ENCODE results near the gene AK5. TPM values are rescaled to one million over a fixed set of nuclear protein-coding genes. Genes with fewer than 3 reads are reported as not detected.

Gene AK5
- total and polyA plus RNA-seq, 12 donors = 0.25 to 1.7 (median 0.87) TPM

GRCh38 chr1:77339326-77339725 is 57.5 kb downstream of the AK5 start:
- no peaks in the 10 kb centered on the region for H3K4me1 ChIP-seq
- H3K27ac ChIP-seq = no peak overlapping the region
- intact Hi-C loops (cut with DNase I) = no loop called here
- 88 to 91% methylated on average over 1 of the region's 1 CpG for WGBS, 2 donors
- H3K36me3 ChIP-seq = no peaks in the 10 kb centered on the region
- TF ChIP-seq, protein P1, sequence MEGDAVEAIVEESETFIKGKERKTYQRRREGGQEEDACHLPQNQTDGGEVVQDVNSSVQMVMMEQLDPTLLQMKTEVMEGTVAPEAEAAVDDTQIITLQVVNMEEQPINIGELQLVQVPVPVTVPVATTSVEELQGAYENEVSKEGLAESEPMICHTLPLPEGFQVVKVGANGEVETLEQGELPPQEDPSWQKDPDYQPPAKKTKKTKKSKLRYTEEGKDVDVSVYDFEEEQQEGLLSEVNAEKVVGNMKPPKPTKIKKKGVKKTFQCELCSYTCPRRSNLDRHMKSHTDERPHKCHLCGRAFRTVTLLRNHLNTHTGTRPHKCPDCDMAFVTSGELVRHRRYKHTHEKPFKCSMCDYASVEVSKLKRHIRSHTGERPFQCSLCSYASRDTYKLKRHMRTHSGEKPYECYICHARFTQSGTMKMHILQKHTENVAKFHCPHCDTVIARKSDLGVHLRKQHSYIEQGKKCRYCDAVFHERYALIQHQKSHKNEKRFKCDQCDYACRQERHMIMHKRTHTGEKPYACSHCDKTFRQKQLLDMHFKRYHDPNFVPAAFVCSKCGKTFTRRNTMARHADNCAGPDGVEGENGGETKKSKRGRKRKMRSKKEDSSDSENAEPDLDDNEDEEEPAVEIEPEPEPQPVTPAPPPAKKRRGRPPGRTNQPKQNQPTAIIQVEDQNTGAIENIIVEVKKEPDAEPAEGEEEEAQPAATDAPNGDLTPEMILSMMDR (IDR thresholded peaks at IDR 0.05) = no peak
- H3K27me3 ChIP-seq = no peaks in the 10 kb centered on the region
- no peaks in the 10 kb centered on the region for H3K9me3 ChIP-seq
- DNase-seq (no peak), ATAC-seq (no peak)
- H3K4me3 ChIP-seq = no peak overlapping the region

DNA sequence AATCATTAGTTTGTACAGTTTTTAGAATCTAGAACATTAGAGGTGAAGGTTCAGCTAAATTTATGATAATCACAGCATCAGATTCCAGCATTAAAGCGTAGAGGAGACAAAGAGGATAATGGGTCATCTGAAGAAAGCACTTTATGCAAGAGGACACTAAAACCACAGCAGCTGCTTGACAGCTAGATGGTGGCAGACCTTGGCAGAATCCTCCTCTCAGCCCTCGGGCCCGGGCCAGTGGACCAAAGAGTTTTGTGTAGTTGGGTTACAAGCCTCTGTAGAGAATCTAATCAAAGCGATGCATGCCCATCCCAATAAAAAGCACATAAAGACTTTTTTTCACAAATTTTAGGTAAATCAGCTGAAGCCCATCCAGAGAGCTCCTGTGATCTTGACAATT is 59.4 kb downstream of the AK5 start:
- H3K4me1 ChIP-seq = no peaks in the 10 kb centered on the region
- DNase-seq = no peak
- H3K27ac ChIP-seq = no peak overlapping the region
- ATAC-seq = no peak
- H3K4me3 ChIP-seq = no peak overlapping the region
- intact Hi-C loops (cut with DNase I) = no loop called here
- no peaks in the 10 kb centered on the region for H3K9me3 ChIP-seq
- TF ChIP-seq, protein P1 (IDR thresholded peaks at IDR 0.05) = no peak
- H3K27me3 ChIP-seq = no peaks in the 10 kb centered on the region
- H3K36me3 ChIP-seq = no peaks in the 10 kb centered on the region
- WGBS, 2 donors = 87 to 89% methylated on average over 4 of the region's 4 CpGs

DNA sequence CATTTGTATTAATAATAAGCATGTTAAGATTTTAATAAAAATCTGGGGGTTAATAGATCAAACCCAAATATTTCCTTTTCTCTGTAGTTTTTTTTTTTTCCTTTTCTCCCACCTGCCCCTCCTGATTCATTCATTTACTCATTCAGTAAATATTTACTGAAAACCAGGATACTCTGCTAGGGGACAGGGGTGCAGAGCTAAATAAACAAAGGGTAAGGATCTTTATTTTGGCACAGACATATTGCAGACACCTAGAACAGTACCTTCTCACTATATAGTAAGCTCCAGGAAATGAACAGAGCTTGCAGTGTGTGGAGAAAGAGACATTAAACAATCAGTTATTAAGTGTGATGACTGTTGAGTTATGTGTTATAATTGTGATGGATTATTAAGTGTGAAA is 60.9 kb downstream of the AK5 start:
- no peak overlapping the region for H3K4me3 ChIP-seq
- TF ChIP-seq, protein P1 (IDR thresholded peaks at IDR 0.05) = no peak
- no peaks in the 10 kb centered on the region for H3K36me3 ChIP-seq
- intact Hi-C loops (cut with DNase I) = no loop called here
- ATAC-seq = no peak
- H3K27me3 ChIP-seq = no peaks in the 10 kb centered on the region
- H3K9me3 ChIP-seq = no peaks in the 10 kb centered on the region
- no peak overlapping the region for H3K27ac ChIP-seq
- no peaks in the 10 kb centered on the region for H3K4me1 ChIP-seq
- no peak for DNase-seq

GRCh38 chr1:77347646-77348045 is 65.8 kb downstream of the AK5 start:
- no peak for DNase-seq
- H3K27me3 ChIP-seq = peaks cover 0 to 3% (median 0%) of the 10 kb centered on the region in 7 donors
- no peak overlapping the region for H3K27ac ChIP-seq
- no peaks in the 10 kb centered on the region for H3K36me3 ChIP-seq
- no peak for ATAC-seq
- TF ChIP-seq, protein P1 (IDR thresholded peaks at IDR 0.05) = no peak
- intact Hi-C loops (cut with DNase I) = no loop called here
- no peak overlapping the region for H3K4me3 ChIP-seq
- WGBS, 2 donors = 45 to 47% methylated on average over 6 of the region's 6 CpGs
- H3K4me1 ChIP-seq = no peaks in the 10 kb centered on the region
- H3K9me3 ChIP-seq = no peaks in the 10 kb centered on the region

- Histone ChIP-seq H3K27ac (no peak overlapping the region), H3K4me1 (no peaks in the 10 kb centered on the region), H3K9me3 (no peaks in the 10 kb centered on the region), H3K36me3 (no peaks in the 10 kb centered on the region), H3K27me3 (peaks cover 0 to 3% (median 0%) of the 10 kb centered on the region in 7 donors), H3K4me3 (no peak overlapping the region)
- ATAC-seq = no peak
- TF ChIP-seq, protein P1 (IDR thresholded peaks at IDR 0.05) = no peak
- no peak for DNase-seq
- intact Hi-C loops (cut with DNase I) = no loop called here
These were observed 66.7 kb downstream of the AK5 start for GRCh38 chr1:77348549-77348948.
